CD14-positive monocyte (primary cell): ENCODE data around the gene EEF1G. TPM values are rescaled to one million over a fixed set of nuclear protein-coding genes. Genes with fewer than 3 reads are reported as not detected.

ENCODE experiments used
- DNase-seq, 3 donors: peaks; one replicate each; pipeline ENCODE4 v3.0.0-alpha.2; 2011 to 2022
- H2AFZ ChIP-seq: 2 replicates; pipeline ENCODE4 v1.6.0; 2012; ENCODE audit warnings: mild to moderate bottlenecking, low read depth, low read length, inconsistent platforms; ENCODE audit not compliant: insufficient read depth, poor library complexity, severe bottlenecking
- H3K27ac ChIP-seq, 2 donors: 1 replicate in 1 of 2; 2 replicates in 1 of 2; pipeline ENCODE4 v1.5.1; 2012 to 2013; ENCODE audit warnings: low read length in 2 of 2, control low read depth in 1 of 2, inconsistent platforms in 1 of 2, low read depth in 1 of 2, mild to moderate bottlenecking in 1 of 2
- H3K27me3 ChIP-seq, 2 donors: one replicate each; pipeline versions ENCODE4 v1.6.0 to v1.6.1; 2011 to 2013; ENCODE audit warnings: low read length in 2 of 2; ENCODE audit not compliant: control insufficient read depth in 2 of 2, insufficient read depth in 2 of 2
- H3K36me3 ChIP-seq, 2 donors: replicated peaks in 1 of 2; 1 replicate in 1 of 2; 2 replicates in 1 of 2; pipeline versions ENCODE4 v1.5.1 to v1.6.1; 2012 to 2013; ENCODE audit warnings: low read length in 2 of 2, control low read depth in 1 of 2, inconsistent platforms in 1 of 2, mild to moderate bottlenecking in 1 of 2; ENCODE audit not compliant: insufficient read depth in 2 of 2, control insufficient read depth in 1 of 2
- H3K4me1 ChIP-seq, 2 donors: 1 replicate in 1 of 2; 2 replicates in 1 of 2; pipeline versions ENCODE4 v1.5.1 to v1.6.1; 2012 to 2013; ENCODE audit warnings: low read length in 2 of 2, control low read depth in 1 of 2, inconsistent platforms in 1 of 2, mild to moderate bottlenecking in 1 of 2, moderate library complexity in 1 of 2; ENCODE audit not compliant: insufficient read depth in 2 of 2, control insufficient read depth in 1 of 2
- H3K4me2 ChIP-seq: replicated peaks from 2 replicates; pipeline ENCODE3; 2012; ENCODE audit warnings: low read length, moderate library complexity, mild to moderate bottlenecking; ENCODE audit not compliant: poor library complexity, severe bottlenecking; ENCODE audit errors: extremely low read depth
- H3K4me3 ChIP-seq, 3 experiments: fragments of 200-600 bp in 1 of 3; sonication (generic) in 1 of 3; replicated peaks in 1 of 3; 1 replicate in 2 of 3; 2 replicates in 1 of 3; pipeline ENCODE4 v1.5.1; 2011 to 2013; ENCODE audit warnings: low read length in 3 of 3, mild to moderate bottlenecking in 3 of 3, control low read depth in 2 of 3, low read depth in 2 of 3, inconsistent platforms in 1 of 3, moderate library complexity in 1 of 3
- H3K79me2 ChIP-seq: 2 replicates; pipeline ENCODE4 v1.6.0; 2012; ENCODE audit warnings: mild to moderate bottlenecking, control low read depth, inconsistent platforms, low read length, moderate library complexity; ENCODE audit not compliant: insufficient read depth
- H3K9ac ChIP-seq: 2 replicates; pipeline ENCODE4 v1.6.0; 2017; ENCODE audit warnings: low read length, mild to moderate bottlenecking; ENCODE audit not compliant: insufficient read depth, poor library complexity, severe bottlenecking
- H3K9me3 ChIP-seq, 2 donors: replicated peaks in 1 of 2; 1 replicate in 1 of 2; 2 replicates in 1 of 2; pipeline versions ENCODE4 v1.5.1 to v1.6.1; 2012 to 2013; ENCODE audit warnings: low read length in 2 of 2, control low read depth in 1 of 2; ENCODE audit not compliant: control insufficient read depth in 1 of 2, insufficient read depth in 1 of 2
- H4K20me1 ChIP-seq: 2 replicates; pipeline ENCODE4 v1.6.0; 2012; ENCODE audit warnings: mild to moderate bottlenecking, low read length, control low read depth, moderate library complexity; ENCODE audit not compliant: insufficient read depth
- H3K27ac Mint-ChIP-seq, 7 donors: one replicate each; pipeline ENCODE4 v1.8.0; 2020; ENCODE audit warnings: mild to moderate bottlenecking in 7 of 7, mixed read lengths in 7 of 7, moderate library complexity in 6 of 7, inconsistent platforms in 2 of 7
- H3K27me3 Mint-ChIP-seq, 3 donors: one replicate each; pipeline ENCODE4 v1.8.0; 2021 to 2022; ENCODE audit warnings: low read depth in 3 of 3, mild to moderate bottlenecking in 3 of 3, mixed read lengths in 3 of 3, moderate library complexity in 3 of 3, inconsistent platforms in 1 of 3
- H3K36me3 Mint-ChIP-seq, 2 donors: one replicate each; pipeline ENCODE4 v1.8.0; 2020; ENCODE audit warnings: mixed read lengths in 2 of 2, inconsistent platforms in 1 of 2, mild to moderate bottlenecking in 1 of 2
- H3K4me1 Mint-ChIP-seq: one replicate; pipeline ENCODE4 v1.8.0; 2020; ENCODE audit warnings: mild to moderate bottlenecking, mixed read lengths
- H3K4me3 Mint-ChIP-seq, 2 donors: one replicate each; pipeline ENCODE4 v1.8.0; 2020; ENCODE audit warnings: mild to moderate bottlenecking in 2 of 2, mixed read lengths in 2 of 2, moderate library complexity in 1 of 2
- H3K9me3 Mint-ChIP-seq, 7 donors: one replicate each; pipeline ENCODE4 v1.8.0; 2020 to 2022; ENCODE audit warnings: mixed read lengths in 7 of 7, mild to moderate bottlenecking in 6 of 7, moderate library complexity in 6 of 7, inconsistent platforms in 2 of 7
- WGBS: methylation state at CpG from one replicate; pipeline ENCODE4 v1.1.5; 2013; ENCODE audit warnings: missing lambda C conversion rate; ENCODE audit not compliant: insufficient coverage; 5-methylcytosine and 5-hydroxymethylcytosine counted together
- intact Hi-C, 2 donors: fragments of 100-400 bp; cut with micrococcal nuclease; formaldehyde crosslinking; loops; one replicate each; pipeline versions ENCODE4 v1.15.0 to v1.15.1; 2023
- polyA minus RNA-seq: library from RNA; depleted of rRNA, polyadenylated mRNA; stranded (reverse); fragments of >200 nt; gene quantifications from 2 replicates; pipeline ENCODE4 v1.2.3, GENCODE V29; 2012
- polyA plus RNA-seq, 3 donors: library from polyadenylated mRNA; depleted of rRNA in 1 of 3; unstranded in 2 of 3; stranded (reverse) in 1 of 3; fragments of 300-500 nt in 2 of 3; fragments of >200 nt in 1 of 3; fragmentation: Illumina TruSeq in 2 of 3; gene quantifications; 1 replicate in 2 of 3; 2 replicates in 1 of 3; pipeline ENCODE4 v1.2.3, GENCODE V29; 2012 to 2021
- total RNA-seq, 12 experiments: library from RNA in 1 of 12; stranded (reverse) in 1 of 12; fragments of 120-200 nt in 1 of 12; gene quantifications; one replicate each; pipeline ENCODE4 v1.2.4 and lab custom pipeline; 2013 to 2026; ENCODE audit warnings: mixed read lengths in 6 of 12, inconsistent platforms in 1 of 12
- TF ChIP-seq, protein P1 (sequence below): fragments of 200-600 bp; IDR thresholded peaks from one replicate; pipeline ENCODE4 v1.8.0; 2022; ENCODE audit warnings: antibody characterized with exemption, mild to moderate bottlenecking

Gene EEF1G, protein sequence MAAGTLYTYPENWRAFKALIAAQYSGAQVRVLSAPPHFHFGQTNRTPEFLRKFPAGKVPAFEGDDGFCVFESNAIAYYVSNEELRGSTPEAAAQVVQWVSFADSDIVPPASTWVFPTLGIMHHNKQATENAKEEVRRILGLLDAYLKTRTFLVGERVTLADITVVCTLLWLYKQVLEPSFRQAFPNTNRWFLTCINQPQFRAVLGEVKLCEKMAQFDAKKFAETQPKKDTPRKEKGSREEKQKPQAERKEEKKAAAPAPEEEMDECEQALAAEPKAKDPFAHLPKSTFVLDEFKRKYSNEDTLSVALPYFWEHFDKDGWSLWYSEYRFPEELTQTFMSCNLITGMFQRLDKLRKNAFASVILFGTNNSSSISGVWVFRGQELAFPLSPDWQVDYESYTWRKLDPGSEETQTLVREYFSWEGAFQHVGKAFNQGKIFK
- total RNA-seq (2013): 1,591 TPM
- polyA plus RNA-seq: 100 to 1,000 TPM; 490 to 603 (median 491) TPM
- polyA minus RNA-seq: 622 and 859 TPM in 2 replicates
- total RNA-seq (lab: John Stamatoyannopoulos, UW): 0 reads per million in 11 experiments

DNA sequence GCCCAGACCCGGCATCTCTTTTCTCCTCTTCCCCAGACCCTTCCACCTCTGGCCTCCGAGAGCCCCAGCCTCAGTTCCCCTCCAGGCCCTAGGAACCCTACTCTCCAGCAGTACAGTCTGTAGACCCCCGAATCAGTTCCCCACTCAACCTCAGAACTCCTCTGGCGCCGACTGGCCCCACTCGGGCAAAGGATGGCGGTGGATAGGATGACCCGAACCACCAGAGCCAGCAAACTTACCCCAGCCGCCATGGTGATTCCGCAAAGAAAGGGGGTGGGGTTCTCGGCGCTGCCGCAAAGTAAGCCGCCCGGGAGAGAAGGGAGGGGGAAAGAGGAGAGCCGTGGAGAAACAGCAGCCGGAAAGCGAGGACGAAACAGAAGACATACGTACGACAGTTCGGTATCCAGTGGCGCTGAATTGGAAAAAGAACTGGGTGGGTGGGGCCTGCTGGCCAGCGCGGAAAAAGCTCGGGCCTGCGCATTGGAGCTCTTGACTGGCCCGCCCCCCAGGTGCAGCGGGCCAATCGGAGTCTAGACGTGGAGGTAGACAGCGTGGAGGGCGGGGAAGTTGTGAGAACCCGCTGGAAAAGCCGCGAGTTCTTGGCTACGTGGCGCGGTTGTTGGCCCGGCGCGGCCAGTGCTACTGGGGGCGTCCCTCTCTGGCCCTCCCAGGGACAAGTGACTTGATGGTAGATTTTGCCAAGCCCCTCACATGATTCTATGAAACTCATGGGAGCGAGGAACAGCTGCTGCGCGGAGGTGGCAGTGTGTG, at the start of gene EEF1G:
Gene EEF1G, minus strand, starts transcription at position 300 of the 771 bp plus-strand sequence. Its CDS starts 49 bp downstream, at position 251.
- H3K79me2 ChIP-seq: peaks cover 70% of the 10 kb centered on the region

More for the DNA sequence above, at the start of gene EEF1G:
- intact Hi-C loops: loop anchor here (2.0 kb wide), 1 partner anchor 17 kb away; the partner anchor contains the start of gene TUT1 (in 2 of the 2)
- H3K27ac Mint-ChIP-seq: peak within 1 kb of the TSS; percentile 90 to 96 (median 94)
- Histone ChIP-seq H3K9ac (peak within 1 kb of the TSS; percentile 85), H3K36me3 (peaks cover 58 to 70% of the 10 kb centered on the region in 2 donors), H3K27me3 (no peaks in the 10 kb centered on the region), H3K27ac (peak within 1 kb of the TSS; percentile 77 to 85), H3K4me2 (peak within 1 kb of the TSS; percentile 89), H3K4me3 (peak within 1 kb of the TSS; percentile 68 to 100 (median 91)), H3K4me1 (peaks cover 22 to 29% of the 10 kb centered on the region in 2 donors), H3K9me3 (no peaks in the 10 kb centered on the region), H4K20me1 (peaks cover 41% of the 10 kb centered on the region), H2AFZ (peak within 1 kb of the TSS; percentile 99)
- H3K9me3 Mint-ChIP-seq: peaks cover 0 to 2% (median 0%) of the 10 kb centered on the region in 7 donors
- DNase-seq: peak; percentile 99
- 0% methylated on average over 31 of the region's 46 CpGs for WGBS
- peaks cover 44% of the 10 kb centered on the region for H3K4me1 Mint-ChIP-seq
- H3K36me3 Mint-ChIP-seq: peaks cover 54 to 72% of the 10 kb centered on the region in 2 donors
- H3K27me3 Mint-ChIP-seq: peaks cover 0 to 2% (median 0%) of the 10 kb centered on the region in 3 donors
- TF ChIP-seq, protein P1, sequence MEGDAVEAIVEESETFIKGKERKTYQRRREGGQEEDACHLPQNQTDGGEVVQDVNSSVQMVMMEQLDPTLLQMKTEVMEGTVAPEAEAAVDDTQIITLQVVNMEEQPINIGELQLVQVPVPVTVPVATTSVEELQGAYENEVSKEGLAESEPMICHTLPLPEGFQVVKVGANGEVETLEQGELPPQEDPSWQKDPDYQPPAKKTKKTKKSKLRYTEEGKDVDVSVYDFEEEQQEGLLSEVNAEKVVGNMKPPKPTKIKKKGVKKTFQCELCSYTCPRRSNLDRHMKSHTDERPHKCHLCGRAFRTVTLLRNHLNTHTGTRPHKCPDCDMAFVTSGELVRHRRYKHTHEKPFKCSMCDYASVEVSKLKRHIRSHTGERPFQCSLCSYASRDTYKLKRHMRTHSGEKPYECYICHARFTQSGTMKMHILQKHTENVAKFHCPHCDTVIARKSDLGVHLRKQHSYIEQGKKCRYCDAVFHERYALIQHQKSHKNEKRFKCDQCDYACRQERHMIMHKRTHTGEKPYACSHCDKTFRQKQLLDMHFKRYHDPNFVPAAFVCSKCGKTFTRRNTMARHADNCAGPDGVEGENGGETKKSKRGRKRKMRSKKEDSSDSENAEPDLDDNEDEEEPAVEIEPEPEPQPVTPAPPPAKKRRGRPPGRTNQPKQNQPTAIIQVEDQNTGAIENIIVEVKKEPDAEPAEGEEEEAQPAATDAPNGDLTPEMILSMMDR: no peak
- H3K4me3 Mint-ChIP-seq: peak within 1 kb of the TSS; percentile 95 to 99
